RPMI7951 (cell line): Measurements from ENCODE around the gene OR2A7. TPM values are rescaled to one million over a fixed set of nuclear protein-coding genes. Genes with fewer than 3 reads are reported as not detected.
"Not testable (repeated sequence)": the region's sequence is repeated elsewhere in the genome, so short reads cannot be mapped to it uniquely, and the experiment has no call there.

Experiments used
- DNase-seq: peaks from one replicate; pipeline ENCODE4 v3.0.0-alpha.2; 2012; ENCODE audit warnings: low read depth
- total RNA-seq: library from RNA; depleted of rRNA; stranded (reverse); fragments of >200 nt; shearing (Covaris generic); gene quantifications from 2 replicates; pipeline ENCODE4 v1.2.3, GENCODE V29; 2014; rRNA removed

OR2A7 gene
- 0.24 TPM in 1 of 2 replicates, not detected in the other for total RNA-seq

GRCh38 chr7:144264692-144265091 is at the start of gene OR2A7:
Gene OR2A7, minus strand, starts transcription at chr7:144264792. Its CDS starts 5,164 bp downstream, at chr7:144259628.
- not testable (repeated sequence) for DNase-seq

GRCh38 chr7:144311872-144312469 is 47.4 kb upstream of the OR2A7 start, which contains the start of gene OR2A1:
Gene OR2A1, plus strand, starts transcription at chr7:144312419. Its CDS starts 5,706 bp downstream, at chr7:144318125.
- not testable (repeated sequence) for DNase-seq

GRCh38 chr7:144311218-144311617 is 46.6 kb upstream of the OR2A7 start:
- DNase-seq = not testable (repeated sequence)

- DNase-seq = not testable (repeated sequence)
Observed at GRCh38 chr7:144309702-144310101, 45.1 kb upstream of the OR2A7 start.

- not testable (repeated sequence) for DNase-seq
Observed at GRCh38 chr7:144305156-144305555, 40.6 kb upstream of the OR2A7 start.

- not testable (repeated sequence) for DNase-seq
Observed at GRCh38 chr7:144303607-144304006, 39.0 kb upstream of the OR2A7 start.

- not testable (repeated sequence) for DNase-seq
Observed at GRCh38 chr7:144302578-144303303, 38.1 kb upstream of the OR2A7 start.

GRCh38 chr7:144293794-144294499 is 29.4 kb upstream of the OR2A7 start:
- not testable (repeated sequence) for DNase-seq

GRCh38 chr7:144292384-144293161 is 28.0 kb upstream of the OR2A7 start:
- DNase-seq = not testable (repeated sequence)

GRCh38 chr7:144291607-144292006 is 27.0 kb upstream of the OR2A7 start:
- DNase-seq = not testable (repeated sequence)

- DNase-seq = not testable (repeated sequence)
Observed at GRCh38 chr7:144287171-144287784, 22.7 kb upstream of the OR2A7 start.

GRCh38 chr7:144283716-144284115 is 19.1 kb upstream of the OR2A7 start:
- not testable (repeated sequence) for DNase-seq

GRCh38 chr7:144282490-144282889 is 17.9 kb upstream of the OR2A7 start:
- not testable (repeated sequence) for DNase-seq

- not testable (repeated sequence) for DNase-seq
Observed at GRCh38 chr7:144281981-144282380, 17.4 kb upstream of the OR2A7 start.

GRCh38 chr7:144280010-144280409 is 15.4 kb upstream of the OR2A7 start:
- not testable (repeated sequence) for DNase-seq

GRCh38 chr7:144275281-144275680 is 10.7 kb upstream of the OR2A7 start:
- not testable (repeated sequence) for DNase-seq

- not testable (repeated sequence) for DNase-seq
Observed at GRCh38 chr7:144269188-144269587, 4.6 kb upstream of the OR2A7 start, which contains the start of gene CTAGE8. Gene CTAGE8, minus strand, starts transcription at chr7:144269288. Its CDS starts 38 bp downstream, at chr7:144269250.

- not testable (repeated sequence) for DNase-seq
Observed at GRCh38 chr7:144262128-144262527, 2.5 kb downstream of the OR2A7 start.

- DNase-seq = not testable (repeated sequence)
Observed at GRCh38 chr7:144259067-144259466, 5.5 kb downstream of the OR2A7 start.

GRCh38 chr7:144256112-144256511 is 8.5 kb downstream of the OR2A7 start:
- no peak for DNase-seq

- DNase-seq = no peak
Observed at GRCh38 chr7:144255471-144255897, 9.1 kb downstream of the OR2A7 start.
